ENCODE data around the gene RAB3GAP2. TPM values are rescaled to one million over a fixed set of nuclear protein-coding genes. Genes with fewer than 3 reads are reported as not detected.
"Not testable (repeated sequence)": the region's sequence is repeated elsewhere in the genome, so short reads cannot be mapped to it uniquely, and the experiment has no call there.

Gene RAB3GAP2
- total RNA-seq, 3 donors from 2014 or later = 27.9 to 35.0 (median 31.1) TPM

GRCh38 chr1:220271706-220272046 is 577 bp downstream of the RAB3GAP2 start:
- peak; percentile 20 for ATAC-seq
- Histone ChIP-seq H3K4me1 (ENCODE audit: low read depth) (peaks cover 15% of the 10 kb centered on the region), H3K36me3 (ENCODE audit: low read depth) (no peaks in the 10 kb centered on the region), H3K4me3 (peak overlapping the region; percentile 80), H3K9me3 (no peaks in the 10 kb centered on the region)
- TF ChIP-seq CTCF (IDR thresholded peaks at IDR 0.05) = no peak
- intact Hi-C loops (cut with DNase I, micrococcal nuclease) = no loop called here
- DNase-seq = peak in 2 of 3 donors; percentile 18 to 31

GRCh38 chr1:220269036-220269435 is 3.2 kb downstream of the RAB3GAP2 start:
- Histone ChIP-seq H3K4me3 (no peak overlapping the region), H3K4me1 (ENCODE audit: low read depth) (peaks cover 15% of the 10 kb centered on the region), H3K9me3 (no peaks in the 10 kb centered on the region), H3K36me3 (ENCODE audit: low read depth) (no peaks in the 10 kb centered on the region)
- intact Hi-C loops (cut with DNase I, micrococcal nuclease) = no loop called here
- DNase-seq (no peak), ATAC-seq (no peak)
- no peak for TF ChIP-seq CTCF (IDR thresholded peaks at IDR 0.05)

GRCh38 chr1:220267630-220268029 is 4.6 kb downstream of the RAB3GAP2 start:
- TF ChIP-seq CTCF (IDR thresholded peaks at IDR 0.05) = no peak
- Histone ChIP-seq H3K9me3 (peaks cover 4% of the 10 kb centered on the region), H3K4me1 (ENCODE audit: low read depth) (peaks cover 15% of the 10 kb centered on the region), H3K36me3 (ENCODE audit: low read depth) (no peaks in the 10 kb centered on the region), H3K4me3 (no peak overlapping the region)
- intact Hi-C loops (cut with DNase I, micrococcal nuclease) = no loop called here
- ATAC-seq (no peak), DNase-seq (no peak)

- DNase-seq; H3K4me1 ChIP-seq (ENCODE audit: low read depth); intact Hi-C loops (cut with DNase I, micrococcal nuclease); H3K4me3 ChIP-seq; H3K36me3 ChIP-seq (ENCODE audit: low read depth); ATAC-seq; H3K9me3 ChIP-seq: not testable (repeated sequence)
These were observed 12.0 kb downstream of the RAB3GAP2 start for GRCh38 chr1:220260228-220260627.

DNA sequence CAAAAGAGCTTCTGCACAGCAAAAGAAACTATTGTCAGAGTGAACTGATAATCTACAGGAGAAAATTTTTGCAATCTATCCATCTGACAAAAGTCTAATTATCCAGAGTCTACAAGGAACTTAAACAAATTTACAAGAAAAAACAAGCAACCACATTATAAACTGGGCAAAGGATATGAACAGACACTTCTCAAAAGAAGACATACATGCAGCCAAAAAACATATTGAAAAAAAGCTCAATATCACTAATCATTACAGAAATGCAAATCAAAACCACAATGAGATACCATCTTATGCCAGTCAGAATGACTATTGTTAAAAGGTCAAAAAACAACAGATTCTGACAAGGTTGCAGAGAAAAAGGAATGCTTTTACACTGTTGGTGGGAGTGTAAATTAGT is 12.5 kb downstream of the RAB3GAP2 start:
- H3K36me3 ChIP-seq (ENCODE audit: low read depth); H3K4me1 ChIP-seq (ENCODE audit: low read depth); intact Hi-C loops (cut with DNase I, micrococcal nuclease); ATAC-seq; H3K4me3 ChIP-seq; DNase-seq; H3K9me3 ChIP-seq: not testable (repeated sequence)

GRCh38 chr1:220256194-220256593 is 16.1 kb downstream of the RAB3GAP2 start:
- H3K36me3 ChIP-seq (ENCODE audit: low read depth); H3K4me1 ChIP-seq (ENCODE audit: low read depth); ATAC-seq; H3K4me3 ChIP-seq; H3K9me3 ChIP-seq; intact Hi-C loops (cut with DNase I, micrococcal nuclease); DNase-seq: not testable (repeated sequence)

DNA sequence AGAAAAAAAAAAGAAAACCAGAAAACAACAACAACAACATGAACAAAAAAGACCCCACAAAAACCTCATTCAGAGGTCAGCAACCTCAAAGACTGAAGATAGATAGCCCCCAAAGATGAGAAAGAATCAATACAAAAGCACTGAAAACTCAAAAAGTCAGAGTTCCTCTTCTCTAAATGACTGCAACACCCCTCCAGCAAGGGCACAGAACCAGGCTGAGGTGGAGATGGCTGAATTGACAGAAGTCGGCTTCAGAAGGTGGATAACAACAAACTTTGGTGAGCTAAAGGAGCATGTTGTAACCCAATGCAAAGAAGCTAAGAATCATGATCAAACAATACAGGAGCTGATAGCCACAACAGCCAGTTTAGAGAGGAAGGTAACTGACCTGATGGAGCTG is 17.0 kb downstream of the RAB3GAP2 start:
- Histone ChIP-seq H3K36me3 (ENCODE audit: low read depth) (no peaks in the 10 kb centered on the region), H3K4me3 (no peak overlapping the region), H3K9me3 (peaks cover under 1% of the 10 kb centered on the region), H3K4me1 (ENCODE audit: low read depth) (no peaks in the 10 kb centered on the region)
- no peak for ATAC-seq
- intact Hi-C loops (cut with DNase I, micrococcal nuclease) = no loop called here
- TF ChIP-seq CTCF (IDR thresholded peaks at IDR 0.05) = no peak
- no peak for DNase-seq

DNA sequence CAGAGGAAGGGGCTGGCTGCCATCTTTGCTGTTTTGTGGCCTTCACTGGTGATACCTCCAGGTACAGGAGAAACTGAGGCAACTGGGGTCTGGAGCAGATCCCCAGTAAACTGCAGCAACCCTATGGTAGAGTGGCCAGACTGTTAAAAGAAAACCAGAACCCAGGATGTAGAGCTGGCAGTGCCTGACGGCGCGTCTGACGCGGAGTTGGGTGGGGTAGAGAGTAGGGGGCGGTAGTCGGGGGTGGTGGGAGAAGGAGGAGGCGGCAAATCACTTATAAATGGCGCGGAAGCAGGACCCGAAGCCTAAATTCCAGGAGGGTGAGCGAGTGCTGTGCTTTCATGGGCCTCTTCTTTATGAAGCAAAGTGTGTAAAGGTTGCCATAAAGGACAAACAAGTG is 19.0 kb downstream of the RAB3GAP2 start:
- intact Hi-C loops (cut with DNase I, micrococcal nuclease) = not testable (repeated sequence)

More for the DNA sequence above, 19.0 kb downstream of the RAB3GAP2 start:
- not testable (repeated sequence) for H3K4me1 ChIP-seq (ENCODE audit: low read depth); DNase-seq; H3K4me3 ChIP-seq; H3K36me3 ChIP-seq (ENCODE audit: low read depth)
- peaks cover 19% of the 10 kb centered on the region for H3K9me3 ChIP-seq
- ATAC-seq = peak; percentile 78
